CMK (cell line): Measurements from ENCODE around the gene STK24.
"Not testable (repeated sequence)": the region's sequence is repeated elsewhere in the genome, so short reads cannot be mapped to it uniquely, and the experiment has no call there.

Source experiments
- DNase-seq: peaks from one replicate; pipeline ENCODE4 v3.0.0-alpha.2; 2010; ENCODE audit warnings: low read depth

STK24 gene

DNA sequence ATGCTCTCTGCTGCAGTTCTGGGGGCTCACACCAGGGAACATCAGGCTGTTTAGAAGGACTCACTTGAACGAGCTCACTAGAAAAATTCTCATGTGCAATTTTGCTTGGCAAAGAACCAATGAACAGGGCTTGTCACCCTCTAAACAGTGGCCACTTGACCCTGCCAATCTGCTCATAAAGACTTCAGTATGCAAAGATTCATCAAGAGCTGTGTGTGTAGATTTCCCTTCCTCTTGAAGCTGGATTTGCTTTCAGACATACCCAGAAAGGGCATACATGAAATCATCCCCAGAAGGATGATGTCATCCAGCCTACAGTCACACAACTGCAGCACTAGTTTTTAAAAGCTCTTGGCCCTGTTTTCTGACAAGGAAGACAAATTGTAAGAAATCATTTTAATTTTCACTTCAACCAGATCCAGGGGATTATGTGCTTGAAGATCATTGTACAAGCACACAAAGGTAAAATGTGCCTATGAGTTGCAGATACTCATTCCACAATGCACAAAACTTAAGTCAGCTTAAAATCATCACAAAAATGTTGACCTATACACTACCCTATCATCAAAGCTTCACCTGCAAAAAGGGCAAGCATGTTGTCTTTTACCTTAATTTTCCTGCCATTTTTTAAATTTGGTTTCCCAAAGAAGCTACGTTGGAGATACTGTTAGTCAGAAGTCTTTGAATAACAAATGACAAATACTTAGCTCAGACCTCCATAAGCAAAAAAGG lies 5.2 kb upstream of the STK24 start:
- DNase-seq = no peak

DNA sequence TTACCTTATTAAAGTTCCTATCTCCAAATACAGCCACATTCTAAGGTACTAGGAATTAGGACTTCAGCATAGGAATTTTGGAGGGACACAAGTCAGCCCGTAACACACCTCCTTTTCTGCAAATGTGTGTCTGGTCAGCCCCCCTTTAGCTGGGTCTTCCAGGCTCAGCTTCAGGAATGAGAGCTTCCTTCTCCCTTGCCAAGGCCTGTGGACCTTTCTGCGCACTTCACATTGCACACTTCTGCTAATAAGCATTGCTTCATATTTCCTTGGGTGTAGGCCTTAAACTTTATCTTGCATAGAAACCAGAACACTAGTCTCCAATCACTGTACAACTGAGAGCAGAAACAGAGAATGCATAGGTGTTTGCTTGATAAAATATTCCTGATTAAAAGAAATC lies 4.5 kb upstream of the STK24 start:
- DNase-seq = no peak

DNA sequence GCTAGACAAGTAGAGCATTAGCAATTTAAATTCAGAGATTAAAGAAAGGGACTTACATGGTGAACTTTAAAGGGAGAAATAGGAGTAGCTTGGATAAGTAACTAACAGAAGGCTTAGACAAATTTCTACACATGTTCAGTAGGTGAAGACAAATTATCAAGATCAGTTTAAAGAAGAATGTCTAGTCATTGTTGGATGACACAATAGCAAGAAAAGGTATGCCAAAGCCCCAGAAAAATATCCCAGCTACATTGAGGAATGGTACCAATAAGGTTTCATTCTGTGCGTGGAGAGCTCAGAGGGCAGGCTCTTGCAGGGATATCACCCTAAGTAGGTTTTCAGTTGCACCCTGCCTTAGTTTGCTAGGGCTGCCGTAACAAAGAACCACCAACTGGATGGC lies 3.5 kb upstream of the STK24 start:
- no peak for DNase-seq

DNA sequence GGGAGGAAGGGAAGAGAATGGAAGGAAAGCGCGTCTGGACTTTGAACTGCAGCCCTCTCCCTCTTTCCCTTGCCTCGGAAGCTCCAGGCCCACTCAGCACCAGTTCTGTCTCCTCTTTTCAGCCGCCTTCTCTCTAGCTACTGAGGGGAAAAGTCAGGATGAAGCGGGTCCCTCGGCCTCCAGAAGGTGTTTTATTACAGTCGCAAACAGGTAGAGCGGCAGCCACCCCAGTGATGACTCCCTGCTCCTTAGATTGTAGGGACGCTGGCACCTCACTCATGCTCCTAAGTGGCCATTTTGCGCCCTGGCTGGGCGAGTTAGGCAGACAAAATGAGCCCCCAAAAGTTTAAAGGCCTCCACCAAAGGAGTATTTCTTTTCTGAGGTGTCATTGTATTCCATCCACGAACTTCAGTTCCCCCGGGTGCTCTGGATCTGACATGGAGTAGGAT lies 954 bp upstream of the STK24 start:
- DNase-seq = no peak

DNA sequence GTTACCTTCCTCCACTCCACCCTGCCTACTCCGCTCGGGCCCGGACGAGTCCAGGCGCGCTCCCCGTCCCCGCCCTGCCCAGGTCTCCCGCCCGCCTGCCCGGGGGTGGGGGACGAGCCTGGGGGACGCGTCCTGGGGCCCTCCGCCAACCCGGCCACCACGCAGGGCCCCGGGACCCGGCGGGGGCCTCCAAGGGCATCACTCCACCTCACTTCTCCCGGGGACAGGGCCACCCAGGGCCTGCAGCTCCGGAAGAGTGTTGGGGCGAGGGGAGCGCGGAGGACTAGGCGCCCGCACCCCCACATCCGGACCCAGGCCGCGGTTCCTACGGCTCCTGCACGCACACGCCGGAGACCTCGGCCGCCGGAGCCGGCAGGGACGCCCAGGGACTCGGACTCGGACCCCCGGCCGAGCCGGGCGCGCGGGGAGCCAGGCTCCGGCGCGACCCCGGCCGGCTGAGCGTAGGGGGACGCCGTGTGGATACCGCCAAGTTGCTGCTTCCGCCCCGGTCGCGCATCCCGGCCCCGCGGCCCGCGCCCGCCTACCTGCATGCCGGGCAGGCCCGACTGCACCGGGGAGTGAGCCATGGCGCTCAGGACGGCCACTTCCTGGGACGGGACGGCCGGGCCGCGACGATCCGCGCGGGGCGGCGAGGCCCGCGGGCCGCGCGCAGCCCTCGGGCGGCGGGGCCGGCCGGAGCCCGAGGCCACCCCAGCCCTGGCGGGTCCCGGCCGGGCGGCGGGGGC lies 534 bp downstream of the STK24 start:
- DNase-seq = no peak

DNA sequence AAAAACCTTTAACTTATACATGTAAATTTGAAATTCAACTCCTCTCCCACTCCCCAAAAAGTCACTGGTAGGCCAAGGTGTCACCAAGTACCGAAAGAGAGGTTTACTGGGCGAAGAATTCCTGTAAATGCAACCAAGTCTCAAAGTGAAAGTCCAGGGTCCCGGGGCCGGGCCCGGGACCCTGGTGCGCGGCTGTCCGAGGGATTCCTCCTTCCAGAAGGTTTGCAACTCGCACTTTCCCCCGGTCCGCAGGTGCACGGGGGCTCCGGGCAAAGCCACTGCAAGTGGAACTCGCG lies 1.1 kb downstream of the STK24 start:
- DNase-seq = no peak

DNA sequence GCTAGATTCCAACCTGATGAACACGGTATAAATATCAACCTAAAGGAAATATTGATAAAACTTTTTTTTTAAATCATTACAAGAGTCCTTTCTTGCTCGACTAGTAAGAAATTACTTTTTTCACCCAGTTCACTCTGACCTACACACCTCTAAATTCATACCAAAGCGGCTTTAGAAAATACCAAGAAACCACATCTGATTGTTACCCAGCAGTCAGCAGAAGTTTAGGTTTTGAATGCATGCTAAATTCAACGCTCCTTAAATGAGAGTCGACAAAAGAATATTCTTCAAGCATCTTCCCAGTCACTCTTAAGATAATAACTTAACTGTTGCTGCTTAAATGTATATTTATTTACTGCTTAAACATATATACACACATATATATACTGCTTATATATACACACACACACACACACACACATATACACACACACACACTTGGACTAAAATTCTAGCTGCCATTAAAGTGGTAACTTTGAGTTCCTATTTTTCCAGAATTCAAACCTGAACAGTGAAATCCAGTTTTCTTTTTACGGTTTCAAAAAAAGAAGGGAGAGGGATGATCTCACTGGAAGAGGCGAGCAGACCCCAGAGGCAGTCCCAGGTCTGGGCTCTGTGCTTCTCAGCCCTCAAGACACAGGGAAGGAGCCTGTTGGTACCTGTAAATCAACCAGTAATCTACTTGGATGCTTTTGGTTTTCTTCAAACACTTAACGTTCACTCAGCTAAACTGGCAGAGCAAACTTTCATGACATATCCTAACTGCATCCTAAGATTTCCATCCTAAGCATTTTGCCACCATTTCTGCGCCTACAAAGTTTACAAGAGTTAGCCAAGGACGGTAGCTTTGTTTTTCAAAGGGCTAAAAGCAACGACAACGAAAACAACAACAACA lies 1.7 kb downstream of the STK24 start:
- DNase-seq = no peak

DNA sequence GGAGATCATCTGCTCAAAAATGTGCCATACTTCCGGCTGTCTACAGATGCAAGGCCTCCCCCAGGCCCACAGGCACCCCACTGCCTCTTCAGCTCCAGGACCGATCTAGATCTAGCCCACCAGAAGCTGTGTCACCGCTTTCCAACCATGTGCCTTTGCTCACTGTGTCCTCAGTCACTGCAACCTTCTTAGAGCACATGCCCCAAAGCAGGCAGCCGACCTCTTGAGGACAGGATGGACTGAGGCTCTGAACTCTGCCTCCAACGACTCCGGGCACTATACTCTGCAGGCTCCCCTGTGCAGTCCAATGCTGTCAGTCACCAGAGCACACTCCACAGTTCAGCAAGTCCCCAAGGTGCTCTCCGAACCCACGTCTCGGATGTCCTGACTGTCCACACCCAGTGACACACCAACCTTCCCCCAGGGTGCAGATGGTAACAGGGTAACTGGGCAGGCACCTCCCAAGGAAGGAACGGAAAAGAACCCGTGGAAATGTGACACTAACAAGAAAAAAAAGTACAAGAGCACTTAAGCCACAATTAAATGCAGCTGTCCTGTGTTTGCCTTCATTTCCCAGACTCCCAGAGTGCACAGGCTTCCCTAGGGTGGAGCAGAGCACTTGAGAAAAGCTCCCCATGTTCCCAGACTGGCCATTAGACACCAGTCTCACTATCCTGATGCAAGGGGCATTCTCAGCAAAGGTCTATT lies 4.8 kb downstream of the STK24 start:
- DNase-seq = no peak

DNA sequence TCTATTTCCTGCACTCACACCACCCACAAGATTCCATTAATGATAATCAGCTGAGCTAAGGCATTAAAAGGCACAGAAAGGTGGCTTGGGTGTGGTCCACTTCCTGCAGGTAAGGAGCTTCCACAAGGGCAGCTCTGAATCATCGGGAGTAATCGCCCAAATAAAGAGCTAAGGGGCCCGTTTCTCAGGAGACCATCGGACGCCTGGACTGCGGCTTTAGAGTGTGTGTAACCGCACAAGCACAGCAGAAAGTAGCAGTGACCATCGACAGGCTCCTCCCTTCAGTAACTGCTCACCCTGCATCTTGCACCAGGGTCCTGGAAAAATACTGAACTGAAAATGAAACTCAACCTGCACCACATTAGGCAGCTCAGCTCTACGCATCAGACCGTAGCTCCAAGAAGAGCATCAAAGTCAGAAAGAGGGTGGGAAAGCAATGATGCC lies 6.0 kb downstream of the STK24 start:
- DNase-seq = no peak

DNA sequence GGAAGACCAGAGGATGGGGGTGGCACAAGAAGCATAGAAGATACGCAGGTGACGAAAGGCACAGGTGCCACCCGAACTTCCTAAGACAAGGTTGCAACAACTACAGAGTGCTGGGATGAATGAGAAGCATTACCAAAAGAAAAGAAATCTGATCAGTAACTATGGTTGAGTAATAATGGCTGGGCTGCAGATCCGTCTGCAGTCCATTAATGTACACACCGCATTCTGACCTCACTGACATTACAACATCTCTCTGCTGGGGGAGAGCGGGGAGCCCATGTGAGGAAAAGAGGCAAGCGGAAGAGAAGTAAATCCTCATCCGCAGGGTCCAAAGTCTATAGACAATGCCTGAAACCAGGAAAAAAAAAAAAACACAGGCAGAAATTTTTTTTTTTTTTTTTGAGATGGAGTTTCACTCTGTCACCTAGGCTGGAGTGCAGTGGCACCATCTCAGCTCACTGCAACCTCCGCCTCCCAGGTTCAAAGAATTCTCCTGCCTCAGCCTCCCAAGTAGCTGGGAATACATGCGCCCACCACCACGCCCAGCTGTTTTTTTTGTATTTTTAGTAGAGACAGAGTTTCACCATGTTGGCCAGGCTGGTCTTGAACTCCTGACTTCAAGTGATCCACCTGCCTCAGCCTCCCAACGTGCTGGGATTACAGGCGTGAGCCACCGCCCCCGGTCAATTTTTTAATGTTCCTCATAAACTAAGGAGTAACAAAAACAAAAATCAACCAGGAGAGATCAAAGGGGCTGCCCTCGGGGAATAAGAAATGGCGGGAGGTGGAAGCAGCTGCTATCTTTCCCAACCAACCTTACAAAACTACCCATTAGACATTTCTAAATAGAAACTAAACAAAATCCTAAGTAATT lies 7.2 kb downstream of the STK24 start:
- not testable (repeated sequence) for DNase-seq

DNA sequence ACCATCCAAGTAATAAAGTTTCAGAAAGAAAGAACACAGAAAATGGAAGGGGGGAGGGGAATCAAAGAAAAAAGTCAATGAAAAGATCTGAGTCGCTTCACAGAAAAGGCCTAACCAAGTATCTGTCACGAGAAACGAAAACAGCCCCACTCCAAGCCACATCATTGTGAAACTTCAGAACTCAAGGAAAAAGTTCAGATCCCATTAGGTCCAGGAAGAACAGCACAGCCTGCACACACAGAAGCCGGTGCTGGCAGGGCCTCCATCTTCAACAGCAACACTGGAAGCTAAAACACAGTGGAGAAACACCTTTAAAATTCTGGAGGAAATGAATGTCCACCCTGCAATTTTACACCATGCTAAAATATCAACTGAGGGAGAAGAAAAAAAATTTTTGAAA lies 8.0 kb downstream of the STK24 start:
- DNase-seq = no peak

DNA sequence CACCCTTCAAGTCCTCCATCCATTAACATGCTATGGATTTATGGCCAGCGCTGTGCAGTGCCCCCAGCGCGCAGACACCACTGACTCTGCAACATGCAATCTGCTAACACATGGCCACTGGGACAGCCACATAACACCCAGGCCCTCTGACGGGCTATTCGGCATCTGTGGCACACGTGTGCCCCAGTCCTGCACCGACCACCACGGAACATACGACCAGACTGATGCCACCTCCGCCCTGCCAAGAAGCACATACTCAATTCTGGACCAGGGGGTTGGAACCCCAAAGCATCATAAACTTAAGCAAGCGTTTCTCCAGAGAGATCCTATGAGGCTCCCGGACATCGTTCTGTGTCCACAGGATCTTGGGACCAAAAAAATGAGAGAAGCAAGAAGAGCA lies 9.8 kb downstream of the STK24 start:
- DNase-seq = no peak

DNA sequence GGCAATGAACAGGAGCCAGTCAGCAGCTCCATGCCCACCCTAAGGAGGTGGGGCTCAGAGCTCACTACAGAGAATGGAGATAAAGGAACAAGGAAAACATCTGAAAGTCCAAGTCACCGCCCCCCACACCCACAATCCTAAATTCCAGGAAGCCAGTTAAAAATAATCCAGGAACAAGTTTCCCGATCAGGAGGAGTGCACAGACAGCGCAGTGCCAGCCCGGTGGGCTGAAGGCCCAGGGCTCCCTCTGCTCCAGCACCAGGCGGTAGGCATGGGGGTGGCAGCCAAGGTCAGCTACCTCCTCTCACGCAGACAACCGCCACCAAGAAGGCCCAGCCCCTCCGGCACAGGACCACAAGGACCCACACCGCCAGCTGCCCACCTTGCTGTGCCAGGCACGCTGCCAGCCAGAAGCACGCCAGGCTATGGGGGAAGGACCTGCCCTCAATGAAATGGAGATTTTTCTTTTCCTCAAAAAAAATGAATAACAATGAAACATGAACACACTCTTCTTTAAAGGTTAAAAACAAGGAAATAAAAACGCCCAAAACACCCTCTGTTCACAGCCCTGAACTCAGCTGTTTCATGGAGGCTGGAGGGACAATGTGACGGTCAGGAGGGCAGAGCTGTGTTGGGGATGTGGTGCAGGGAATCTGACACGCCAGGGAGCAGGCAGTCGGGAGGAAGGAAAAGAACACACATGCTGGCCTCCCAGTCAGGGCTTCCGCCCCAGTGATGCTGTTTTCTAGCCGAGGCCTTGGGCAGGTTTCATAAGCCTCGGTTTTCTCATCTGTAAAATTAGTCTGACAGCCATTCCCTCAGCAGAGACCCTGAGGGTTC lies 11.0 kb downstream of the STK24 start:
- no peak for DNase-seq

DNA sequence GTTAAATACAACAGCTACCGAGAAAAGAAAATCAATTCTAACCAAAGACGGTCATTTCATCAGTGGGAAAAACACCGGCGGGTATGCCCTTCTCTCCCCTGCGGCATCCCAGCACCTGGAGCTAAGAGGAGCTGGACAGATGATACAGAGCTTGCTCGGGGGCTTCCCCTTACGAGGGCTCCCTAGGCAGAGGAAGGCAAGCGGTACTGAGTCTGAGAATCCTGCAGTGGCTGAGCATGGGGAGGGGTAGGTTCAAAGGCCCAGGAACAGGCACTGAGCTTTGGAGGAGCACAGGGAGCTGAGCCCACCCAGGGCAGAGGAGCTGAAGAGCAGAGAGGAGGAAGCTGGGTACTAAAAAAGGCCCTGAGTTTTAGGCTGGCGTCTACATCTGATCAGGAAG lies 12.7 kb downstream of the STK24 start:
- DNase-seq = no peak

DNA sequence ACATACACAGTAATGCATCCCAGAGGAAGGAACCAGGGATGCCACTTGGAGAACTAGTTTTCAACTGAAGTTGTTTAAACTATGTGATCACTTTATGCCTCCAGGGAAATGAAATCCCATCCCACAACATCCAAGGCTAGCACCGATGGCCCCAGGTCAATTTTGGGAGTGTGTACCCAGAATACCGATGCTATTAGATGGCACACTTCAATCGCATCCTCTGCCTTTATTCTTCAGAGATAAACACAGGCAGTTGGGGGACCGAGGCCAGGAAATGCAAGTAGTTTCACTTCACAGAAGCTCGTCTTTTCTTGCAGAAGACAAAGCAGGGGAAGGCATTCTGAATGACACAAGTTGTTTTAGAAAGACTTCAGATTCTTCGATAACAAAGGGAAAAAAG lies 13.8 kb downstream of the STK24 start:
- no peak for DNase-seq

DNA sequence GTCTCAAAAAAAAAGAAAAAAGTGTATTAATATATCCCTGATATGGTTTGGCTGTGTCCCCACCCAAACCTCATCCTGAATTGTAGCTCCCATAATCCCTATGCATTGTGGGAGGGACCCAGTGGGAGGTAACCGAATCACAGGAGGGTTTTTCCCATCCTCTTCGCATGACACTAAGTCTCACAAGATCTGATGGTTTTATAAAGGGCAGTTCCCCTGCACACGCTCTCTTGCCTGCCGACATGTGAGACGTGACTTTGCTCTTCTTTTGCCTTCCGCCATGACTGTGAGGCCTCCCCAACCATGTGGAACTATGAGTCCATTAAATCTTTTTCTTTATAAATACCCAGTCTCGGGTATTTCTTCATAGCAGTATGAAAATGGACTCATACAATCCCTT lies 17.7 kb downstream of the STK24 start:
- DNase-seq = no peak

DNA sequence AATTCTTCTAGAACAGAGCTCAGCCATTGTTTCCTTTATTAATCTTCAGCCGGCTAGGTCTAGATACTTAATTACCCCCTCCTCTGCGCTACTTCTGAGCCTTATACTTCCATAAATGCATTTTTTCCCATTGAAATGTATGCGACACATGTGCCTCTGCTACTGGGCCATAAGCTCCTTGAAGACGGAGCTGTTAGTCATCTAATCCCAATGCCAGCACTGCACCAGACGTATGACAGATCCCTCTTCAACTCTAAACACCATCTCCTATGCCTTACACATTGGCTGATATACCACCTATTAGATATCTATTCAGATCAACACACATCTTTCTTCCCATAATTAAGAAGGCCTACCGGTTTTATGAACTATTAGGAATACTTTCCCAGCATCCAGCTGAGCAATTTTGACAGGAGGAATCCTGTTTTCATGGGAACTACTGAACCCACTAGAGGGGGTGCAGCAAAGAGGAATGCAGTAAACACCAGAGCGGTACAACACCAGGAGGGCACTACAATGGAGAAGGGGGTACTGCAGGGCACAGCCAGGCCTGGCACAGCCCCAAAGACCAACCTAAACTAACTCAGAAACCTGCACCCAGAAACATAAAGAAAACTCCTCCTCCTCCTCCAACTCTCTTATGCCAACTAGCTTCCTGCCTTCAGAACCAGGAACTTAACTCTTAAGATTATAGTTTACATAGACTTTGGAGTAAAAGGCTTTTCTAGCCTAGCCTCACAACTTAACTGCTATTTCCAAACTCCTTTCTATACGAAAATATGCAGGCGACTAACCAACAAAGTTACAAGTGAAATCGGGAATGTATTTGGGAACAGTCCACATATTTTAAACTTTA lies 18.7 kb downstream of the STK24 start:
- DNase-seq = no peak

DNA sequence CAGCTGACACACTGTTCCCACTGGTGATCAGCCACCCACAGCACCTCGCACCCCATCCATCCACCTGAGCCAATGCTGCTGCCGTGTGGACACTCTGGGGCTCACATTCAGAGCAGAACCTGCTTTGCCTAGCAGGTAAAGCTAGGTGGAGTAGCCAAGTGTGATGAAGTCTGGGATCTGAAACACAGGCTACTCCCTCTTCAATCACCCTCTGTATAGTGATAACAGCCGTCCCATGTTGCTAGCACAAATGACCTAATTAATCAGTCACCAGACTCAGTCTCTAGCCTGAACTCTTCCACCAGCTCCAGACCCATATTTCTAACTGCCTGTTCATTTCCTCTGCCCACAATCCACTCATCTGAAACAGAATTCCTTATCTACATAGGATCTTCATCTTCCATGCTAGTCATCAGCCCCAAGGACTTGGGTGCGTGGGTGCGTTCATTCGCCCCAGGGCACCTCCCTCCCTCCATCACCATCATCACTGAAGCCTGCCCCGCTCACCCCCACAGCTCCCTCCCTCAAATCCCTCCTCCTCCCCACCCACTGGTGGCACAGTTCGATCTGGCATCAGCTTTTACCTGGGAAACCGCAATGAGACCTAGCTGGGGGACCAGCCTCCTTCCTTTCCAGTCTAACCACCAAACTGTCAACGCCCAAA lies 19.8 kb downstream of the STK24 start:
- DNase-seq = no peak
